Stimulated activated naive CD4-positive, alpha-beta T cell (primary cell): Measurements from ENCODE around the gene RAB3C.

Source experiments
- DNase-seq, 6 experiments: peaks; one replicate each; lab custom pipeline; 2025; lab: John Stamatoyannopoulos, UW

Gene RAB3C

DNA sequence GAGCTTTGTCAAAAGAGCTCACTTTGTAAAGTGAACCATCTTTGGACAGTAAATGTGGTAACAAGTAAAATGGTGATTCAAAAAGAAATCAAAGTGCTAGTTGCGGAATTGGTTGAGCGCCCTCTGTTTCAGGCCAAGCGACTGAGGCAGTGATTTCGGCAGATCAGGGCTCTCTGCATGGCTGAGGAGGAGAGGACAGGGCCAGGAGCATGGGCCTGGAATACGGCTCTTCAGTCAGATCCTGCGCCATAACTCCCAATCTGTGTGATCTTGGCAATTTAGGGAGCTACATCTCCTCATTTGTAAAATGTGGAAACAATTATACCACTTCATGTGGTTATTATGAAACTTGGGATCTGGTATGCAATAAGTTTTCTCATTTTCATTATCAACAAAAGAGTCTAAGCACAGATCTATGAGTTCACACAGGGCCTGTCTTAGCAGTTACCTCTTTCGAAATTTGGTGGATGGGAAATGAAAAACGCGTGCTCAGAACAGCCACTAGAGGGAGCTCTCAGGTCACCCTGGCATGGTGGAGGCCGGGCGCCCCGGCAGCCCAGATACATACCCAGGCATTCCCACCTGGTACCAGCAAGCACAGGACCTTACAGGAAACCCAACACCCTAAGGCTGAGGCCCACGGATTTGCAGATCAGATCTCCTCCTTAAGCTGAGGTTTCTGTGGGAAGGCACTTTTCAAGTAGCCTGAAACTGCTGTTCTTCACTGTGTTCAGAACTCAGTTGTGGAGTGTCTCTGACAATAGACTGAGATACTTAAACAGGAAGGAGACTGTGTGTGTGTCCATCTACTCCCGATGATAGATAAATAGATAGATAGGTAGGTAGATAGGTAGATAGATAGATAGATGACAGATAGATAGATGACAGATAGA lies 303.7 kb downstream of the RAB3C start:
- DNase-seq, result peak; percentile 21 to 82 (median 36)

DNA sequence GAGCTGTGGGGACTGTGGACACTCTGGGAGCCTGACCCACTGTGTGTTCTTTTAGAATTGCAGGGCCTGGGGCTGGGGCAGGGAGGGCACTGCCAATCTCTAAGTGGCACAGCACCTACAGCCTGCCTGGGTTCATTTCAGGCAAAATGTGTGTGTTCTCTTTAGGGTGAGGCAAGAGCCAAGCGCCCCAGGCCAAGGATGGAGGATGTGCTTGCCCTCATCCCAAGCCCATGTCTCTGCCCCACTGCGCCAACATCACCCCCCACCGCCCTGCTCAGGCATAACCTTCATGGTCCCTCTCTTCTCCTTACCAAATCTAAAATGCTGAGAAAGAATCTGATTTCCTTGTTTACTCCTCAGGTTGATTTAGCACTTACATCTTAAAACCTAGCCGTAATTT lies 304.4 kb downstream of the RAB3C start:
- DNase-seq, result peak in 1 of 6 experiments; percentile 5

DNA sequence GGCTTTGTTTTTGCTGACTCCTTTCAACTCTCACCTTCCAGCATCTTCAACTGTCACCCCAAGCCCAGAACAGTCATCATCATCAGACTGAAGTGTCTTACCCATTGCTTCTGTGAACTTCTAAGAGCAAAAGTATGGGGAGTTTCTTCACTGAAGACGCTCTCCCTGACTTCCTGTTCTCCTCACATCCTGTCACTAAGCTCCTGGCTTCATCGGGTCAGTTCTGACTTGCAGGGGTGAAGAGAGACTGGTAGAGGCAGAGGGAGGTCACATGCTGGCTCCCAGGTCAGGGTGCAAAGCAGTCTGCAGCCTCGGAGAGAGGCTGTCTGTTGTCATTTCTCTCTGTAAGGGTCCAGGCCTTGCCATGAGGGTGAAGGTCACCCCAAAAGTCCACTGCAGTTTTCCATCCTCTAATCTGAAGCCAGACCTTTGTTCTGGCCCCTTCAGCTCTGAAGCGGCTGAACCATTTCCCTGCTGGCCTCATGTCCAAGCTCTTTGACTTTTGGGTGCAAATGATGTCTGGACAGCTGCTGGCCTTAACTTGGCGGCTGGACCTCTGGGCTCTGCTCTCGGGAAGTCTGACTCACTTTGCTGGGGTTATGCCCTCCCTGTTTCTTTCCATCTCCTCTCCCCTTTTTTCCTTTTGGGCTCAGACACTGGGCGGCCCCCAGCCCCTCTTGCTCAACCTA lies 305.0 kb downstream of the RAB3C start:
- DNase-seq, result no peak

DNA sequence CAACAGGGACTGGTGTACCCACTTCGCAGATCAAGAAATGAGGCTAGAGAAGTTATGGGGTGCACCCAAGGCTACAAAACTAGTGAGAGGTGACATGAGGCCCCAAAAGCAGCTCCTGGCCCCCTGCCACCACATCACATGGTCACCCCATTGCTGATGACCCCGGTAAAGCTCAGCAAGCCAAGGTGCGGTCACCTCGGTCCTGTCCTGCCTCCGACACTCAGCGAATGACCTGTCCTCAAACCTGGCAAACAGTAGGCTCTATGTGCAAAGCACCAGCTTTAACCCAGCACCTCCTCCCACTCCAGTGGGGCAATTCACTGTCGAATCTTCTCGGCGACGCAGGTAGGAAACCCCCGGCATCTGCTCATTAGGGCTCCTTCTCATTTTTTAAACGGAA lies 307.4 kb downstream of the RAB3C start:
- no peak for DNase-seq

DNA sequence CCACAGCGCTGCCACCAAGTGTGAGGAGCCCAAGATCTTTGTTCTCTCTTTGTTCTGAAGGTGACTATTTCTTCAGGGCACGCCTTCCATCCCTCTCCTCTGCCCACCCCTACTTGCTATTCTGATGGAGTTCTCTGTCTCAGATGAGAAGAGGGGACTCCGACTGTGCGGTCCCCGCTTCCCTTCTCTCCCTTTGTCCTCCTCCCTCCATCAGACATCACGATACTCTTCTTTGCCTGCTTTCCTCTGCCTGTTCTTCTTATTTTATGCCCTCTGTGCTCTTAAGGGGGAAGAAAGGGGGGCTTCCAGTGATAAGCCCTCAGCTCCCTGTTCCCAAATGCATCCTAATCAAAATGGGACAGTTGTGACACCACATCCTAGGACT lies 307.8 kb downstream of the RAB3C start:
- no peak for DNase-seq

DNA sequence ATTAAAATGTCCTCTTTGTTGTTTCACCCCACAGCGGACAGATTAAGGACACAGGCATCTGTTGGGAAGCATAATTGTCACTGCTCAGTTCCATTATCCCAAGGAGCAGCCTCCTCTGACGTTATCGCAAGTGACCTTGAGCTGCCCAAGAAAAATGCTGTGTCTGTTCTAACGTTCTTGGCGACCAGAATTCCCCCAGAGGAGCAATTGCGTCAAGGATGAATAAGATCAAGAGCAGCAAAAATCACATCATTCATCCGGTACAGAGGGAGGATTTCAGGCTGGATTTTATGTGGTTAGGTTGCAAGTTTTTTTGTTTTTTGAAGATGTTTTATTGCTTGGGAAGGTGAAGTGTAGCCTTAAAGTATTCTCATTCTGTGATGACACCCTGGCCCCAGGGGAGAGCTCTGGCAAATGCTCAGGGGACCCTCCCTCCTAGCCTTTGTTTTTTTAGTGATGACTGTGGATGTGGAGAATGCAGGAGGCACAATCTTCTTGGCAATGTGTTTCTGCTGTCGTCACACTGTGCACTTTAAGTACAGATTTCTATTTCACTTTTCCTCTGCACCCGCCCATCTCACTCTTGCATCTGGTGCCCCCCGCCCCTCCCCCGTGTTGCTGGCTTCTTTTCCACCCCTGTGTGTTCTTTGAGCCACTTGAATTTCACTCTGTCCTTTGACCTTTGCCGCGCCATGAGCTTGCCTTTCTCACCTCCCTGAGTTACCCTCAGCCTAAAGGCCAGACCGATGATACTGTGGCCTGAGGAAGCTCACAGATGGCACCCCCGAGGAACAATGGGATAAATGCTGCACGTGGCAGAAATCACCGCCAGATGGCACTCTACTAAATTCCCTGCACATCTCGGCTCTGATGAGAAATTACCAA lies 308.5 kb downstream of the RAB3C start:
- peak; percentile 18 to 58 (median 36) for DNase-seq

DNA sequence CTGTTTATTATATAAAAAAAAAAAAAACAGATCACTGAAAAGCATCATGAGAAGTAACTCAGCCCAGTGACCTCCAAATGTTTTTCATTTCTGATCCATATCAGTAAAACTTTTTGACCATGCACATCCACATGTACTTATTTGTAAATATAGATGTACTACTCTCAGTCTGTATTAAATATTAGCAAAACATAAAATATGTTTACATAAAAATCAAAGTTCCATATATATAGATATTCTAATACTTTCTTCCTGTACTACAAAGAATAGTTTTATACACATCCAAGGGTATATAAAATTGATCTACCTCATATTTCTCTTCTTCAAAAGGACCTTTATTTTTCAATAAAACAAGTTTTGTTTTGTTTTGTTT lies 309.1 kb downstream of the RAB3C start:
- no peak for DNase-seq

DNA sequence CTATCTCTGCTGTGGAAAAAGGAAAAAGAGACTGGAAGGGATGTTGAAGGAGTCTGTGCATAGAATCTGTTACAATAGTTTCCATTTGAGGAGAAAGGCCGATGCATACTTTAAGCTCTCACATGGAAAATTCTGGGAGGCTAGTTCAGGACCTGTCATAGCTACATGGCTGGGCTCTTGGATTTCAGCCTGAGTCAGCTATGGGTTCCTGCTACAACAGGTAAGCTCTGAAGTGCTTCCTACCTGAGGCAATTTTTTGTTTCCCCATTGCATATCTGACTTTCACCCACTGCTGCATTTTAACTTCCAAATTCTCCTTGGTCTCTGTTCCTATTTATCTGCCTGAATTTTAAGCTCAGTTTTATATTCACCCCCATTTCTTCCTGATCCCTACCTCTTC lies 310.7 kb downstream of the RAB3C start:
- DNase-seq, result no peak

DNA sequence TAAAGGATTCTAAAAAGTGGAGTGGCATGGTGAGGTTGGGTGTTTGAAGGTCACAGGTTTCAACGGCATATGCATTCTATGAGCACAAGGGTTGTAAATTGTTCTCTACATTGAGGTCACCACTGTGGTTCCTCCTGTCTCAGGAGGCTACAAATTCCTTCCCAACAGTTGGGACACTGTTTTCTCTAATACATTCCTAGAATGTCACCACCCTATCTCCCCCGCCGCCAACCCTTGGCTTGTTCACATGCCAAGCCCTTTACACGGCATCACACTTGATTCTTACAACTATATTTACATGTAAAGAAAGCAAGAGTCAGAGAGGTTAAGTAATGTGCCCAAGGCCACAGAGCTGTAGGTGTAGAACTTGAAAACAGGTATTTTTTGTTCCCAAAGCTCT lies 315.1 kb downstream of the RAB3C start:
- DNase-seq, result no peak

DNA sequence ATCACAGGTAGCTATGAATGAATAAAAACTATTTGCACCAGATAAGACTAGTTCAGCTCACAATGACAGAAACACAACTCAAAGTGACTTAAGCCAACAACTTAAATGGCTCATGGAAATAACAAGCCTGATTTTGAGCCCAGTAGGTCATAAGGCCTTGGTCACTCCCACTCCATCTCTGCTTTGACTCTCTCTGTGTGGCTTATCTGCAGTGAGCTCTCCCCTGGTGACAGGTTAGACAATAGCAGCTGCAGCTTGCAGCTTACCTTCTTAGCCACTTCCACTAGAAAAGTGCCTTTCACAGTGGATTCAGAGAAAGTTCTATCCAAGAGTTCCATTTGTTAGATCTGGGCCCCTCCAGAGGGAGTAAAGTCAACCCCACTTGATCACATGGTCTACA lies 315.7 kb downstream of the RAB3C start:
- DNase-seq, result no peak

DNA sequence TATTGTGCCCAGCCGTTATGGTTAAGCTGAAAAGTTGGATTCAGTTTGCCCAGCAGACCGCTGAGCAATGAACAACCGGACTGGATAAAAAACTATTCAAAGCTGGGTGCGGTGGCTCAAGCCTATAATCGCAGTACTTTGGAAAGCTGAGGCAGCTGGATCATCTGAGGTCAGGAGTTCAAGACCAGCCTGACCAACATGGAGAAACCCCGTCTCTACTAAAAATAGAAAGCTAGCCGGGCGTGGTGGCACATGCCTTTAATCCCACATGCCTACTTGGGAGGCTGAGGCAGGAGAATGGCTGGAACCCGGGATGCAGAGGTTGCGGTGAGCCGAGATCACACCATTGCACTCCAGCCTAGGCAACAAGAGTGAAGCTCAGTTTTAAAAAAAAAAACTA lies 318.4 kb downstream of the RAB3C start:
- DNase-seq, result no peak

DNA sequence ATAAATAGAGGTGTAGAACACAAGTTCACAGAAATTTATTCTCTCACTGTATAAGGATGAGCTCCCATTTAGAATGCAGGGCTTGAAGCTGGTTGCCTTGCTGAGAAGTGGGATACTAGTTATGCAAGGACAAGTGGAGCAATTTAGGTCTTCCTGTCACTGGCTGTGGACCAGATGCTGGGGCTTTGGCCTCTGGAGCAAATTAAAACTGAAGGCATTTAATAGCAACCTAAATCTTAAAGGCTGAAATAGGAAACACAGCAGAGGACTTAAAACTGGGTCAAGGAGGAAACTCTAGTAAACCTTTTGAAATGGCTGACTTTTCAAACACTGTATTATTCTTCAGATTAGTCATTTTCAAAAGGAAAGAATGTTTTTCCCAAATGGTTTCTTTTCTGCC lies 319.4 kb downstream of the RAB3C start:
- no peak for DNase-seq

DNA sequence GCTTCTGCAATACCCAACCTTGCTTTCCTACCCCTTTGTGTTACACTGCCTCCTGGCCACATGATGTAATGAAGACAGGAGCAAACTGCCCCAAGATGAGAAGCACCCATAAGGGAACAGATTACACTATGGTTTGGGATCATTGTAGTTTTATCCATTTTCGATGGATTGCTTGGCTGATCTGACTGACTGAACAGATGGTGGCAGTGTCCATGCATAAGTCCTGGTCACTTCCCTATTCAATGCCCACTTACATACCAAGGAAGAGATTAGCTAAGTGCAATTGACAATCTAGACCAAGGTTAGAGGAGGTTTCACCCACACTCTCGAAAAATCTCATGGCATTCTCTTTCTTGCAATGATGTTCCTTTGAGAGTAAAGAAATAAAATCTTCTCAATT lies 319.9 kb downstream of the RAB3C start:
- no peak for DNase-seq

DNA sequence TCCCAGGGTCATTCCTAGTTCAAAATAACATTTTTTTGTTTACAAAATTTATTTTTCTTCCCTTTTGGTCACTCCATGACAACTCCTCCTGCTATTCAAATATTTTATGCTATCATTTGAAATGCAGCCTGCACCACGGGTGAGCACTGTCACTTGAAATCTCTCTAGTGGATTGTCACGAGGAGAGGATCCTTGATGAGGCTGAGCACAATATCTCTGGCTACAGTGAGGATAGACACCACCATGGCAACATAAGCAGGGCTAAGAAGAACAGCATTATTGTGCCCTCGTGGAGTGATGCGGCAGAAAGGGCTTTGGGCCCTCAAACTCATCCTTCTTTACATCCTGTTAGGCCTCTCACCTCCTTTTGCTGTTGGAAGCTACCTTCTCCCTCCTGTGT lies 321.9 kb downstream of the RAB3C start:
- no peak for DNase-seq

DNA sequence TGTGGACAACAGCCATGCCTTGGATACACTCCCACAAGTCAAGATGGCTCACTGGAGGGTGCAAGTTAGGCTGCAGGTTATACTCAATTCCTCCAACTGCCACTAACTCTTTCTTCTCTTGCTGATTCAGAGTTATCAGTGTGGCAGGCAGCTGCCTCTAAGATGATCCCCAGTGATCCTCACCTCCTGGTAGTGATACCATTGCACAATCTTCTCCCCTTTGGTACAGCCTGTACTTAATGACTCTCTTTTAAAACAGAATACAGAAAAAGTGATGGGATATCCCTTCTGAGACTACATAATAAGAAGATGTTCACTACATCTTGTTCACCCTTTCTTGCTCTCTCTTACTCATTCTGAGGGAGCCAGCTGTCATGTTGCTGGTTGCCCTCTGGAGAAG lies 323.1 kb downstream of the RAB3C start:
- no peak for DNase-seq
